ENCODE data around the gene KRCC1. TPM values are rescaled to one million over a fixed set of nuclear protein-coding genes. Genes with fewer than 3 reads are reported as not detected.
A peak's percentile ranks its signal among the peaks of the same experiment; 100 is the strongest.

Gene KRCC1
- total RNA-seq, 1 donor from 2014 or later = 24.3 TPM

DNA sequence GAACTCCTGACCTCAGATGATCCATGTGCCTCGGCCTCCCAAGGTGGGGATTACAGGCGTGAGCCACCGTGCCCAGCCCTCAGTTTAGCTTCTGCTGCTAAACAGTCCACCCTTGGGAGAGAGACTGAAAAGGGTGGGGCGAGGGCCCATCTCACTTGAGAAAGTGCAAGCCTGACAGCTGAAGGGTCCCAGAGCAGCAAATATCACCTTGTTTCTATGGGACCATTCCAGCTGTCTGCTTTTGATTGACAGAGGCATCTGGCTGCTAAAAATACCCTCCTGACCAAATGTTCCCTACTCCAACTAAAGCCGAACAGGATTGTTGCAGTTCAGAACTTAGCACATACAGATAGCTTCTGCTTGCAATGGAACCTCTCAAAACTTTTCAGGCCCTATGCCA, 11.6 kb upstream of the KRCC1 start:
- intact Hi-C loops (cut with DNase I) = no loop called here
- no peak overlapping the region for H3K4me3 ChIP-seq
- no peak for DNase-seq (ENCODE audit: extremely low spot score in 2 of 2)
- H3K9me3 ChIP-seq = no peaks in the 10 kb centered on the region
- H3K27ac ChIP-seq = no peak overlapping the region
- H3K36me3 ChIP-seq = no peaks in the 10 kb centered on the region
- no peaks in the 10 kb centered on the region for H3K27me3 ChIP-seq
- H3K4me1 ChIP-seq = no peaks in the 10 kb centered on the region
- TF ChIP-seq POLR2A (IDR thresholded peaks at IDR 0.05) = no peak
- TF ChIP-seq, protein P1, sequence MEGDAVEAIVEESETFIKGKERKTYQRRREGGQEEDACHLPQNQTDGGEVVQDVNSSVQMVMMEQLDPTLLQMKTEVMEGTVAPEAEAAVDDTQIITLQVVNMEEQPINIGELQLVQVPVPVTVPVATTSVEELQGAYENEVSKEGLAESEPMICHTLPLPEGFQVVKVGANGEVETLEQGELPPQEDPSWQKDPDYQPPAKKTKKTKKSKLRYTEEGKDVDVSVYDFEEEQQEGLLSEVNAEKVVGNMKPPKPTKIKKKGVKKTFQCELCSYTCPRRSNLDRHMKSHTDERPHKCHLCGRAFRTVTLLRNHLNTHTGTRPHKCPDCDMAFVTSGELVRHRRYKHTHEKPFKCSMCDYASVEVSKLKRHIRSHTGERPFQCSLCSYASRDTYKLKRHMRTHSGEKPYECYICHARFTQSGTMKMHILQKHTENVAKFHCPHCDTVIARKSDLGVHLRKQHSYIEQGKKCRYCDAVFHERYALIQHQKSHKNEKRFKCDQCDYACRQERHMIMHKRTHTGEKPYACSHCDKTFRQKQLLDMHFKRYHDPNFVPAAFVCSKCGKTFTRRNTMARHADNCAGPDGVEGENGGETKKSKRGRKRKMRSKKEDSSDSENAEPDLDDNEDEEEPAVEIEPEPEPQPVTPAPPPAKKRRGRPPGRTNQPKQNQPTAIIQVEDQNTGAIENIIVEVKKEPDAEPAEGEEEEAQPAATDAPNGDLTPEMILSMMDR (IDR thresholded peaks at IDR 0.05) = no peak

DNA sequence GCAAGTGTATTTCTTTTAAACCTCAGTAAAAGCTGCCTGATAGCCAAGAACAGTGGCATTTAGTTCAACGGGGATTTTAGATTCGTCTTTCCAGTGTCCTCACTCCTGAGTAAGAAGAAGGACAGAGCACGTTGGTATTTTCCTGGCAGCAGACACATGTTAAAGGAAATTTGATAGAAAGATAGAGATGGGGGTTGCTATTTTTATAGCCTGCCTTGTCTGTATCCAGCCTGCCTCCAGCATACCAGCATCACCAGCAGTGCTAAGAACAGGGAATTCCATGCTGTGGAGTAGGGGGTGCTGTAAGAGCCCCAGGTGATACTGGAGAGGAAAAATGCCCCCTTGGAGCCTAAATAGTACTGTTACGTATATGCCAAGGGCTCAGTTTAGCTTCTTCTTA, 11.0 kb upstream of the KRCC1 start:
- H3K4me3 ChIP-seq = no peak overlapping the region
- no peak overlapping the region for H3K27ac ChIP-seq
- no peak for TF ChIP-seq POLR2AphosphoS5 (IDR thresholded peaks at IDR 0.05; ENCODE audit: insufficient read depth in 1 of 2, low read depth in 1 of 2)
- TF ChIP-seq, protein P1 (IDR thresholded peaks at IDR 0.05) = no peak
- no peak for TF ChIP-seq POLR2A (IDR thresholded peaks at IDR 0.05)
- H3K27me3 ChIP-seq = no peaks in the 10 kb centered on the region
- DNase-seq (ENCODE audit: extremely low spot score in 2 of 2) = no peak
- H3K36me3 ChIP-seq = no peaks in the 10 kb centered on the region
- H3K9me3 ChIP-seq = no peaks in the 10 kb centered on the region
- no peaks in the 10 kb centered on the region for H3K4me1 ChIP-seq
- intact Hi-C loops (cut with DNase I) = no loop called here

DNA sequence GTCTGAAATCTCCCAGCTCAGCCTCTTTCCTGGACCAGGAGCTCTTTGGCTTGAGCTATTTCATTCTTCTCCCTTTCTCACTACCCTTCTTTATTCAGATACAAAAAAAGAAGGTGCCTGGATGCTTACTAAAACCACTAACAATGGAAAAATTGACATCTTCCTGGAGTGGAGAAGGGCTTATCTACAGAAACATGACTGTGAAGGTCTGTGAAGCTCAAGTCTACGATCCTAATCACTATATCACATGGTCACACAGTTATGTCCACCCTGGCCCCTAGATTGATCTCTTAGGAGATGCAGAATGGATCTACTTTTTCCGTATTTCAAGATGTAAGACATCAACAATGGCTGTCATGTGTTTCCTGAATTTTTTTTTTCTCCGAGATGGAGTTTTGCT, 5.7 kb upstream of the KRCC1 start:
- Histone ChIP-seq H3K9me3 (no peaks in the 10 kb centered on the region), H3K4me3 (no peak overlapping the region), H3K4me1 (peaks cover 1% of the 10 kb centered on the region), H3K36me3 (no peaks in the 10 kb centered on the region), H3K27me3 (no peaks in the 10 kb centered on the region), H3K27ac (no peak overlapping the region)
- DNase-seq (ENCODE audit: extremely low spot score in 2 of 2) = no peak
- TF ChIP-seq POLR2A (IDR thresholded peaks at IDR 0.05) (no peak), POLR2AphosphoS5 (IDR thresholded peaks at IDR 0.05; ENCODE audit: insufficient read depth in 1 of 2, low read depth in 1 of 2) (no peak)
- TF ChIP-seq, protein P1 (IDR thresholded peaks at IDR 0.05) = no peak
- intact Hi-C loops (cut with DNase I) = loop anchor here (5.0 kb wide), 1 partner anchor 101 kb away; no protein-coding TSS in a partner anchor

DNA sequence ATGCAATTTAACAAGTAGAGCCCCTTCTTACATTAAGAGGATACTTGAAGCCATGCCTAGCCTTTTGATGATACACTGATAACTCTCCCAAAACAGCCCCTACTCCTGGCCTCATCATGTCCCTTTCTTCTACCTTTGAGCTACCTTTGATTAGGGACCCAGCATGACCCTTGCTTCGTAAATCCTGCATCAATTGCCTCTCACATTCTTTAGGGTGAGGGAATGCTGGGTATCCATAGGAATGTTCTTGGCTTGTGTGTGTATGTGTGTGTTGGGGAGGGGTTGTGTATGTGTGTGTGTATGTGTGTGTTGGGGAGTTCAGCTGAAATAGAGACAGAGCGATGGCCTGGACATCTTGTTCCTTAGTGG, 5.3 kb upstream of the KRCC1 start:
- no peak overlapping the region for H3K4me3 ChIP-seq
- DNase-seq (ENCODE audit: extremely low spot score in 2 of 2) = no peak
- H3K9me3 ChIP-seq = no peaks in the 10 kb centered on the region
- no peaks in the 10 kb centered on the region for H3K27me3 ChIP-seq
- intact Hi-C loops (cut with DNase I) = loop anchor here (5.0 kb wide), 1 partner anchor 101 kb away; no protein-coding TSS in a partner anchor
- no peaks in the 10 kb centered on the region for H3K36me3 ChIP-seq
- TF ChIP-seq, protein P1 (IDR thresholded peaks at IDR 0.05) = no peak
- TF ChIP-seq POLR2A (IDR thresholded peaks at IDR 0.05) (no peak), POLR2AphosphoS5 (IDR thresholded peaks at IDR 0.05; ENCODE audit: insufficient read depth in 1 of 2, low read depth in 1 of 2) (no peak)
- H3K27ac ChIP-seq = no peak overlapping the region
- peaks cover 5% of the 10 kb centered on the region for H3K4me1 ChIP-seq

DNA sequence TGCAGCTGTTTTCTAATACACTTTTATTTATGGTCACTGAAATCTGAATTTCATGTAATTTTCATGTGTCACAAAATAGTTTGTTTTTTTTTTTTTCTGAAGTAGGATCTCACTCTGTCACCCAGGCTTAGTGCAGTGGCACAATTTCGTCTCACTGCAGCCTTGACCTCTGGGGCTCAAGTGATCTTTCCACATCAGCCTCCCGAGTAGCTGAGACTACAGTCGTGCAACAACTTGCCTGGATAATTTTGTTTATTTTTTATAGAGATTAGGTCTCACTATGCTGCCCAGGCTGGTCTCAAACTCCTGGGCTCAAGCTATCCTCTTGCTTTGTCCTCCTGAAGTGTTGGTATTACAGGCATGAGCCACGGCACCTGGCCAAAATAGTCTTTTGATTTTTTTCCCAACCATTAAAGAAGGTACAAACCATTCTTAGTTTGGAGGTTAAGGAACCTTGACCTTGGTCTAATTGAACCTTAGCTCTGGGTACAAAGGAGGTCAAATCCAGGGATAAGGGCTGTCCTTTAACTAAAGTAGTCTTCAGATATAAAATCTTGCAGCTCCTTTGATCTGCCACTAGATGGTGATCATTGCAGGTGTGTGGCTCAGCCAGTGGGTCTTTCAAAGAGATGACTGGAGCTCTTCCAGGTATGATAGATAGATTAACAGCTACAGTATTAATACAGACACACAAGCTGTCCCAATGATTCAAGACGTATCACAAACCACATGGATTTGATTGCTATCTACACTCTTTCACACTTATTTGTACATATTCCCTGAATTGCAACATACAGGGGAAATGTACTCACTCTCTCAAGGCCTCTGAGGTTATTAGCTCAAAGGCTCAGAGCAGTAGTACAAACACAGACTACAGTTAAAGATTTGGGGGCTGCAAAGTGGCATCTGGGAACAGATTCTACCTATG, 4.7 kb upstream of the KRCC1 start:
- no peaks in the 10 kb centered on the region for H3K9me3 ChIP-seq
- TF ChIP-seq POLR2A (IDR thresholded peaks at IDR 0.05) (no peak), POLR2AphosphoS5 (IDR thresholded peaks at IDR 0.05; ENCODE audit: insufficient read depth in 1 of 2, low read depth in 1 of 2) (no peak)
- TF ChIP-seq, protein P1 (IDR thresholded peaks at IDR 0.05) = peak in 2 of 3 experiments; percentile 36 to 54
- H3K27me3 ChIP-seq = no peaks in the 10 kb centered on the region
- no peak for DNase-seq (ENCODE audit: extremely low spot score in 2 of 2)
- no peak overlapping the region for H3K4me3 ChIP-seq
- no peak overlapping the region for H3K27ac ChIP-seq
- H3K4me1 ChIP-seq = peaks cover 6% of the 10 kb centered on the region
- no peaks in the 10 kb centered on the region for H3K36me3 ChIP-seq
- intact Hi-C loops (cut with DNase I) = loop anchor here (5.0 kb wide), 1 partner anchor 102 kb away; no protein-coding TSS in a partner anchor
